ENCODE data around the gene VPS13D. TPM values are rescaled to one million over a fixed set of nuclear protein-coding genes. Genes with fewer than 3 reads are reported as not detected.

Gene VPS13D
- total and polyA plus RNA-seq, 2 donors (not counting 3 experiments of a cell fraction or from before 2014, with no cell fraction given): 13.6 to 48.5 TPM

DNA sequence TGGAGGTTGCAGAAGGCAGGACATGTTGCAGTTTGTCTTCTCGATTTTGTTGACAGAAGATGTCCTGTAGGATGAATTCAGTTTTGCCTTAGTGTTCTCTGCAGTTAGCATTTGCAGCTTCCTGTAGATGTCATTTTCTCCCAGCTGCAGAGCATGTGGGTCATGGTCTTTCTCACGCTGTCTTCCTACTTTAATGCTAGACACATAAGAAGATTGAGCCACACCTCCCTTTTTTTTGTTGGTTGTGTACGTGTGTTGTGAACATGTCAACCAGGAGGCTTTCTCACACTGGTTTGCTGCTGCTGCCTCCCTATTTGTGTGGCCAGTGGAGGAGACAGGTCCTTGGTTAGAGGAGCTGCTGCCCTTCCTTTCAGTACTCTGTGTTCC lies 110.7 kb downstream of the VPS13D start:
- Histone ChIP-seq H3K4me2 (ENCODE audit: insufficient read depth, low read length) (no peak overlapping the region), H3K4me1 (ENCODE audit: control insufficient read depth, extremely low read depth, insufficient read depth, low read length) (no peaks in the 10 kb centered on the region), H4K20me1 (replicated peaks; ENCODE audit: control insufficient read depth, extremely low read depth, insufficient read depth, low read length) (no peaks in the 10 kb centered on the region), H3K4me3 (replicated peaks in 1 of 3; ENCODE audit: insufficient read depth in 1 of 3, low read depth in 1 of 3, low read length in 3 of 3) (no peak overlapping the region), H3K9ac (replicated peaks; ENCODE audit: extremely low read depth, insufficient read depth, low read length) (no peak overlapping the region), H3K79me2 (ENCODE audit: control insufficient read depth, insufficient read depth, low read length) (no peaks in the 10 kb centered on the region), H3K36me3 (ENCODE audit: control insufficient read depth in 2 of 2, extremely low read depth in 1 of 2, insufficient read depth in 2 of 2, low read length in 2 of 2) (peaks cover 6 to 10% of the 10 kb centered on the region in 2 experiments), H3K27ac (ENCODE audit: insufficient read depth, low read depth, low read length) (no peak overlapping the region), H3K9me1 (replicated peaks; ENCODE audit: control insufficient read depth, extremely low read depth, insufficient read depth, low read length) (no peaks in the 10 kb centered on the region), H2AFZ (ENCODE audit: low read depth, low read length) (no peak overlapping the region), H3K27me3 (ENCODE audit: control insufficient read depth in 2 of 2, insufficient read depth in 2 of 2, low read length in 2 of 2) (no peaks in the 10 kb centered on the region), H3K9me3 (replicated peaks; ENCODE audit: control insufficient read depth, insufficient read depth, low read length) (no peaks in the 10 kb centered on the region)
- no peak for TF ChIP-seq EZH2 (IDR thresholded peaks at IDR 0.05; ENCODE audit: borderline replicate concordance, low read depth, low read length, severe bottlenecking)
- TF ChIP-seq, protein P1, sequence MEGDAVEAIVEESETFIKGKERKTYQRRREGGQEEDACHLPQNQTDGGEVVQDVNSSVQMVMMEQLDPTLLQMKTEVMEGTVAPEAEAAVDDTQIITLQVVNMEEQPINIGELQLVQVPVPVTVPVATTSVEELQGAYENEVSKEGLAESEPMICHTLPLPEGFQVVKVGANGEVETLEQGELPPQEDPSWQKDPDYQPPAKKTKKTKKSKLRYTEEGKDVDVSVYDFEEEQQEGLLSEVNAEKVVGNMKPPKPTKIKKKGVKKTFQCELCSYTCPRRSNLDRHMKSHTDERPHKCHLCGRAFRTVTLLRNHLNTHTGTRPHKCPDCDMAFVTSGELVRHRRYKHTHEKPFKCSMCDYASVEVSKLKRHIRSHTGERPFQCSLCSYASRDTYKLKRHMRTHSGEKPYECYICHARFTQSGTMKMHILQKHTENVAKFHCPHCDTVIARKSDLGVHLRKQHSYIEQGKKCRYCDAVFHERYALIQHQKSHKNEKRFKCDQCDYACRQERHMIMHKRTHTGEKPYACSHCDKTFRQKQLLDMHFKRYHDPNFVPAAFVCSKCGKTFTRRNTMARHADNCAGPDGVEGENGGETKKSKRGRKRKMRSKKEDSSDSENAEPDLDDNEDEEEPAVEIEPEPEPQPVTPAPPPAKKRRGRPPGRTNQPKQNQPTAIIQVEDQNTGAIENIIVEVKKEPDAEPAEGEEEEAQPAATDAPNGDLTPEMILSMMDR (IDR thresholded peaks at IDR 0.05; ENCODE audit: extremely low read depth in 1 of 2, insufficient read depth in 1 of 2, low read depth in 1 of 2, low read length in 2 of 2): no peak
- dilution Hi-C loops (cut with MboI; ENCODE audit: extremely low pct_ligation_motif_present, low sequenced_read_pairs): no loop called here
- CTCF ChIA-PET: interaction anchor here (1.9 kb wide), 1 partner anchor 278 kb away, joined by 13 read pairs; the partner anchor contains the start of gene DHRS3
- intact Hi-C loops (cut with micrococcal nuclease): no loop called here
- no TSS peak for BruUV-seq (replicated peaks)
- FAIRE-seq (no peak), DNase-seq (ENCODE audit: low read depth, low spot score) (no peak)
- POLR2A ChIA-PET: no interaction called here

GRCh38 chr1:12341667-12342066 lies 111.8 kb downstream of the VPS13D start:
- Histone ChIP-seq H3K36me3 (ENCODE audit: control insufficient read depth in 2 of 2, extremely low read depth in 1 of 2, insufficient read depth in 2 of 2, low read length in 2 of 2) (peaks cover 7 to 8% of the 10 kb centered on the region in 2 experiments), H3K9me1 (replicated peaks; ENCODE audit: control insufficient read depth, extremely low read depth, insufficient read depth, low read length) (no peaks in the 10 kb centered on the region), H3K27me3 (ENCODE audit: control insufficient read depth in 2 of 2, insufficient read depth in 2 of 2, low read length in 2 of 2) (no peaks in the 10 kb centered on the region), H3K79me2 (ENCODE audit: control insufficient read depth, insufficient read depth, low read length) (no peaks in the 10 kb centered on the region), H3K27ac (ENCODE audit: insufficient read depth, low read depth, low read length) (no peak overlapping the region), H4K20me1 (replicated peaks; ENCODE audit: control insufficient read depth, extremely low read depth, insufficient read depth, low read length) (no peaks in the 10 kb centered on the region), H2AFZ (ENCODE audit: low read depth, low read length) (no peak overlapping the region), H3K4me2 (ENCODE audit: insufficient read depth, low read length) (no peak overlapping the region), H3K4me3 (replicated peaks in 1 of 3; ENCODE audit: insufficient read depth in 1 of 3, low read depth in 1 of 3, low read length in 3 of 3) (no peak overlapping the region), H3K9ac (replicated peaks; ENCODE audit: extremely low read depth, insufficient read depth, low read length) (no peak overlapping the region), H3K9me3 (replicated peaks; ENCODE audit: control insufficient read depth, insufficient read depth, low read length) (no peaks in the 10 kb centered on the region), H3K4me1 (ENCODE audit: control insufficient read depth, extremely low read depth, insufficient read depth, low read length) (no peaks in the 10 kb centered on the region)
- intact Hi-C loops (cut with micrococcal nuclease): no loop called here
- TF ChIP-seq EZH2 (IDR thresholded peaks at IDR 0.05; ENCODE audit: borderline replicate concordance, low read depth, low read length, severe bottlenecking): no peak
- no peak for TF ChIP-seq POLR2AphosphoS5 (IDR thresholded peaks at IDR 0.05; ENCODE audit: insufficient read depth, low read depth, low read length)
- TF ChIP-seq GATA2 (IDR thresholded peaks at IDR 0.05; ENCODE audit: insufficient read depth, insufficient read length, low read depth, low read length): no peak
- TF ChIP-seq, protein P1 (IDR thresholded peaks at IDR 0.05; ENCODE audit: extremely low read depth in 1 of 2, insufficient read depth in 1 of 2, low read depth in 1 of 2, low read length in 2 of 2): no peak
- TF ChIP-seq FOS (IDR thresholded peaks at IDR 0.05; ENCODE audit: borderline replicate concordance, insufficient read depth, low read length): no peak
- TF ChIP-seq, protein P2, sequence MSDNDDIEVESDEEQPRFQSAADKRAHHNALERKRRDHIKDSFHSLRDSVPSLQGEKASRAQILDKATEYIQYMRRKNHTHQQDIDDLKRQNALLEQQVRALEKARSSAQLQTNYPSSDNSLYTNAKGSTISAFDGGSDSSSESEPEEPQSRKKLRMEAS (IDR thresholded peaks at IDR 0.05; ENCODE audit: insufficient read depth, insufficient read length): no peak
- TF ChIP-seq POLR2A (IDR thresholded peaks at IDR 0.05; ENCODE audit: low read depth, low read length): no peak
- TF ChIP-seq JUN (IDR thresholded peaks at IDR 0.05; ENCODE audit: borderline replicate concordance, insufficient read depth, insufficient read length, low read depth): no peak
- TF ChIP-seq MYC (IDR thresholded peaks at IDR 0.05; ENCODE audit: low read depth, low read length): no peak
- dilution Hi-C loops (cut with MboI; ENCODE audit: extremely low pct_ligation_motif_present, low sequenced_read_pairs): no loop called here
- CTCF ChIA-PET: no interaction called here
- POLR2A ChIA-PET: no interaction called here
- no peak for DNase-seq (ENCODE audit: low read depth, low spot score)
- no peak for FAIRE-seq
- no TSS peak for BruUV-seq (replicated peaks)

Measured in endothelial cell of umbilical vein (primary cell).